Measurements from ENCODE around the gene PODXL2. TPM values are rescaled to one million over a fixed set of nuclear protein-coding genes. Genes with fewer than 3 reads are reported as not detected.

The PODXL2 gene
- total RNA-seq, 1 experiment from 2014 or later, result 15.3 TPM

DNA sequence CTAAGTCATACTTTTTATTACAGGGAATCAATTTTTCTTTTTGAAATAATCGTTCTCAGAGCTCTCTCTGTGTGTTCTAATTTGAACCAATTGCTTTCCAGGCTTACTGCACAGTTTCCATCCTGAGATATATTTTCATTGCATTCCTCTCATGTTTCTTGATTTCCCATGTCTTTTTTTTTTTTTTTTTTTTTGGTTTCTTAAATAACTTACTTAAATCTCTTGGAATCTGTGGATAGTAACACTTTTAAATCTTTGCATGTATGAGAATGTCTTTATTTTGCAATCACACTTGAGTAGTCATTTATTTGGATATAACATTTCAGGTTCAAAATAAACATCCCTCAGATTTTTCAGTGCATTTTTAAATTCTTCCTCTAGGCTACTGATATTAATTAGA is 29.2 kb downstream of the PODXL2 start:
- in situ Hi-C loops (cut with HindIII; ENCODE audit: low pct_unique_long_range_greater_than_20kb, low sequenced_read_pairs), result no loop called here
- CTCF ChIA-PET, result interaction anchor here (0.7 kb wide), 1 partner anchor 63 kb away, joined by 5 read pairs; no protein-coding TSS in a partner anchor
- Histone ChIP-seq H3K36me3 (ENCODE audit: control insufficient read depth, insufficient read depth, low read length) (no peaks in the 10 kb centered on the region), H3K4me1 (ENCODE audit: control insufficient read depth, insufficient read depth, low read length) (no peaks in the 10 kb centered on the region), H3K9me3 (ENCODE audit: control insufficient read depth, insufficient read depth, low read depth, low read length) (no peaks in the 10 kb centered on the region), H3K4me3 (ENCODE audit: low read depth in 2 of 2, low read length in 2 of 2) (no peak overlapping the region), H3K27me3 (ENCODE audit: control insufficient read depth, insufficient read depth, low read length) (no peaks in the 10 kb centered on the region), H3K27ac (ENCODE audit: low read length) (no peak overlapping the region)
- BruUV-seq (replicated peaks), result no TSS peak
- TF ChIP-seq POLR2AphosphoS5 (IDR thresholded peaks at IDR 0.05; ENCODE audit: low read depth, low read length) (no peak), SIN3A (IDR thresholded peaks at IDR 0.05; ENCODE audit: borderline replicate concordance, insufficient read depth, low read depth, low read length) (no peak), TCF7L2 (IDR thresholded peaks at IDR 0.05; ENCODE audit: low read depth, low read length) (no peak)
- TF ChIP-seq, protein P1, sequence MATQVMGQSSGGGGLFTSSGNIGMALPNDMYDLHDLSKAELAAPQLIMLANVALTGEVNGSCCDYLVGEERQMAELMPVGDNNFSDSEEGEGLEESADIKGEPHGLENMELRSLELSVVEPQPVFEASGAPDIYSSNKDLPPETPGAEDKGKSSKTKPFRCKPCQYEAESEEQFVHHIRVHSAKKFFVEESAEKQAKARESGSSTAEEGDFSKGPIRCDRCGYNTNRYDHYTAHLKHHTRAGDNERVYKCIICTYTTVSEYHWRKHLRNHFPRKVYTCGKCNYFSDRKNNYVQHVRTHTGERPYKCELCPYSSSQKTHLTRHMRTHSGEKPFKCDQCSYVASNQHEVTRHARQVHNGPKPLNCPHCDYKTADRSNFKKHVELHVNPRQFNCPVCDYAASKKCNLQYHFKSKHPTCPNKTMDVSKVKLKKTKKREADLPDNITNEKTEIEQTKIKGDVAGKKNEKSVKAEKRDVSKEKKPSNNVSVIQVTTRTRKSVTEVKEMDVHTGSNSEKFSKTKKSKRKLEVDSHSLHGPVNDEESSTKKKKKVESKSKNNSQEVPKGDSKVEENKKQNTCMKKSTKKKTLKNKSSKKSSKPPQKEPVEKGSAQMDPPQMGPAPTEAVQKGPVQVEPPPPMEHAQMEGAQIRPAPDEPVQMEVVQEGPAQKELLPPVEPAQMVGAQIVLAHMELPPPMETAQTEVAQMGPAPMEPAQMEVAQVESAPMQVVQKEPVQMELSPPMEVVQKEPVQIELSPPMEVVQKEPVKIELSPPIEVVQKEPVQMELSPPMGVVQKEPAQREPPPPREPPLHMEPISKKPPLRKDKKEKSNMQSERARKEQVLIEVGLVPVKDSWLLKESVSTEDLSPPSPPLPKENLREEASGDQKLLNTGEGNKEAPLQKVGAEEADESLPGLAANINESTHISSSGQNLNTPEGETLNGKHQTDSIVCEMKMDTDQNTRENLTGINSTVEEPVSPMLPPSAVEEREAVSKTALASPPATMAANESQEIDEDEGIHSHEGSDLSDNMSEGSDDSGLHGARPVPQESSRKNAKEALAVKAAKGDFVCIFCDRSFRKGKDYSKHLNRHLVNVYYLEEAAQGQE (IDR thresholded peaks at IDR 0.05; ENCODE audit: insufficient read depth in 1 of 2, low read depth in 2 of 2, low read length in 1 of 2), result no peak
- TF ChIP-seq, protein P2, sequence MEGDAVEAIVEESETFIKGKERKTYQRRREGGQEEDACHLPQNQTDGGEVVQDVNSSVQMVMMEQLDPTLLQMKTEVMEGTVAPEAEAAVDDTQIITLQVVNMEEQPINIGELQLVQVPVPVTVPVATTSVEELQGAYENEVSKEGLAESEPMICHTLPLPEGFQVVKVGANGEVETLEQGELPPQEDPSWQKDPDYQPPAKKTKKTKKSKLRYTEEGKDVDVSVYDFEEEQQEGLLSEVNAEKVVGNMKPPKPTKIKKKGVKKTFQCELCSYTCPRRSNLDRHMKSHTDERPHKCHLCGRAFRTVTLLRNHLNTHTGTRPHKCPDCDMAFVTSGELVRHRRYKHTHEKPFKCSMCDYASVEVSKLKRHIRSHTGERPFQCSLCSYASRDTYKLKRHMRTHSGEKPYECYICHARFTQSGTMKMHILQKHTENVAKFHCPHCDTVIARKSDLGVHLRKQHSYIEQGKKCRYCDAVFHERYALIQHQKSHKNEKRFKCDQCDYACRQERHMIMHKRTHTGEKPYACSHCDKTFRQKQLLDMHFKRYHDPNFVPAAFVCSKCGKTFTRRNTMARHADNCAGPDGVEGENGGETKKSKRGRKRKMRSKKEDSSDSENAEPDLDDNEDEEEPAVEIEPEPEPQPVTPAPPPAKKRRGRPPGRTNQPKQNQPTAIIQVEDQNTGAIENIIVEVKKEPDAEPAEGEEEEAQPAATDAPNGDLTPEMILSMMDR (IDR thresholded peaks at IDR 0.05), result no peak
- POLR2A ChIA-PET, result interaction anchor here (0.7 kb wide), 1 partner anchor 685 kb away, joined by 11 read pairs; no protein-coding TSS in a partner anchor
- intact Hi-C loops (cut with micrococcal nuclease; ENCODE audit: unreplicated experiment), result no loop called here
- ATAC-seq (no peak), DNase-seq (ENCODE audit: low read depth, low spot score) (no peak)

DNA sequence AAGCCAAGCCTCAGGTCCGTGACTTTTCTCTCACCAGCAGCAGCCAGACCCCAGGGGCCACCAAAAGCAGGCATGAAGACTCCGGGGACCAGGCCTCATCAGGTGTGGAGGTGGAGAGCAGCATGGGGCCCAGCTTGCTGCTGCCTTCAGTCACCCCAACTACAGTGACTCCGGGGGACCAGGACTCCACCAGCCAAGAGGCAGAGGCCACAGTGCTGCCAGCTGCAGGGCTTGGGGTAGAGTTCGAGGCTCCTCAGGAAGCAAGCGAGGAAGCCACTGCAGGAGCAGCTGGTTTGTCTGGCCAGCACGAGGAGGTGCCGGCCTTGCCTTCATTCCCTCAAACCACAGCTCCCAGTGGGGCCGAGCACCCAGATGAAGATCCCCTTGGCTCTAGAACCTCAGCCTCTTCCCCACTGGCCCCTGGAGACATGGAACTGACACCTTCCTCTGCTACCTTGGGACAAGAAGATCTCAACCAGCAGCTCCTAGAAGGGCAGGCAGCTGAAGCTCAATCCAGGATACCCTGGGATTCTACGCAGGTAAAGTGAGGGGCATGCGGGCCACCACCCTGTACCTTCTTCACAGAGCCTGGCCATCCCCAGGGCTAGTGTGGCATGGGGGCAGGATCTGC is 31.8 kb downstream of the PODXL2 start:
- intact Hi-C loops (cut with micrococcal nuclease; ENCODE audit: unreplicated experiment), result no loop called here
- POLR2A ChIA-PET, result no interaction called here

More for the DNA sequence above, 31.8 kb downstream of the PODXL2 start:
- H3K27me3 ChIP-seq (ENCODE audit: control insufficient read depth, insufficient read depth, low read length), result no peaks in the 10 kb centered on the region
- in situ Hi-C loops (cut with HindIII; ENCODE audit: low pct_unique_long_range_greater_than_20kb, low sequenced_read_pairs), result no loop called here
- H3K27ac ChIP-seq (ENCODE audit: low read length), result no peak overlapping the region
- H3K9me3 ChIP-seq (ENCODE audit: control insufficient read depth, insufficient read depth, low read depth, low read length), result no peaks in the 10 kb centered on the region
- no peak for ATAC-seq
- DNase-seq (ENCODE audit: low read depth, low spot score), result no peak
- H3K36me3 ChIP-seq (ENCODE audit: control insufficient read depth, insufficient read depth, low read length), result no peaks in the 10 kb centered on the region
- no peak overlapping the region for H3K4me3 ChIP-seq (ENCODE audit: low read depth in 2 of 2, low read length in 2 of 2)
- BruUV-seq (replicated peaks), result no TSS peak
- CTCF ChIA-PET, result interaction anchor here (0.6 kb wide), 1 partner anchor 723 kb away, joined by 3 read pairs; no protein-coding TSS in a partner anchor
- TF ChIP-seq POLR2AphosphoS5 (IDR thresholded peaks at IDR 0.05; ENCODE audit: low read depth, low read length) (no peak), SIN3A (IDR thresholded peaks at IDR 0.05; ENCODE audit: borderline replicate concordance, insufficient read depth, low read depth, low read length) (no peak), TCF7L2 (IDR thresholded peaks at IDR 0.05; ENCODE audit: low read depth, low read length) (no peak)
- TF ChIP-seq, protein P1 (IDR thresholded peaks at IDR 0.05; ENCODE audit: insufficient read depth in 1 of 2, low read depth in 2 of 2, low read length in 1 of 2), result no peak
- TF ChIP-seq, protein P2 (IDR thresholded peaks at IDR 0.05), result no peak
- no peaks in the 10 kb centered on the region for H3K4me1 ChIP-seq (ENCODE audit: control insufficient read depth, insufficient read depth, low read length)

All from Panc1 (cell line).